HEK293 (cell line): ENCODE results near the gene SYCN.

ENCODE experiments used
- CTCF ChIA-PET: fragments of 350-600 bp; formaldehyde crosslinking; extraction: SDS; loops from one replicate; lab custom pipeline; 2021; ENCODE audit warnings: antibody characterized with exemption; lab: Yijun Ruan, JAX
- POLR2A ChIA-PET: fragments of 300-600 bp; formaldehyde crosslinking; extraction: SDS; loops from one replicate; lab custom pipeline; 2020; ENCODE audit warnings: antibody characterized with exemption, inconsistent platforms; lab: Yijun Ruan, JAX
- H3K27ac ChIP-seq: fragments of 200-500 bp; sonication (Bioruptor generic); 2 replicates; pipeline ENCODE4 v1.5.1; 2014; ENCODE audit warnings: low read depth, low read length, control low read depth, inconsistent platforms; ENCODE audit errors: extremely low read depth
- H3K36me3 ChIP-seq, 2 experiments: fragments of 200-500 bp in 1 of 2; sonication (Bioruptor generic) in 1 of 2; 1 replicate in 1 of 2; 2 replicates in 1 of 2; pipeline ENCODE4 v1.5.1; 2014 to 2017; ENCODE audit warnings: inconsistent platforms in 2 of 2, low read length in 2 of 2; ENCODE audit not compliant: control insufficient read depth in 2 of 2, insufficient read depth in 1 of 2
- H3K4me1 ChIP-seq: fragments of 200-500 bp; sonication (Bioruptor generic); 2 replicates; pipeline ENCODE4 v1.5.1; 2014; ENCODE audit warnings: mild to moderate bottlenecking, low read length, inconsistent platforms; ENCODE audit not compliant: control insufficient read depth, insufficient read depth
- H3K4me3 ChIP-seq: 2 replicates; pipeline ENCODE4 v1.5.1; 2011; ENCODE audit warnings: low read depth, mild to moderate bottlenecking, control low read depth, low read length, moderate library complexity
- H3K9me3 ChIP-seq: fragments of 200-500 bp; sonication (Bioruptor generic); 2 replicates; pipeline ENCODE4 v1.5.1; 2014; ENCODE audit warnings: low read depth, low read length, inconsistent platforms; ENCODE audit not compliant: control insufficient read depth, insufficient read depth
- PRDM10 ChIP-seq: fragments of 450-650 bp; formaldehyde crosslinking; IDR thresholded peaks from 2 replicates; pipeline ENCODE4 v1.5.1; 2016; ENCODE audit warnings: missing biosample characterization, missing genetic modification characterization
- REPIN1 ChIP-seq: fragments of 450-650 bp; formaldehyde crosslinking; IDR thresholded peaks from 2 replicates; pipeline ENCODE4 v1.5.1; 2017; ENCODE audit warnings: missing biosample characterization, missing genetic modification characterization, low read depth
- SCRT1 ChIP-seq: fragments of 450-650 bp; formaldehyde crosslinking; IDR thresholded peaks from 2 replicates; pipeline ENCODE4 v1.5.1; 2016; ENCODE audit warnings: missing biosample characterization, missing genetic modification characterization, borderline replicate concordance
- SCRT2 ChIP-seq: fragments of 450-650 bp; formaldehyde crosslinking; IDR thresholded peaks from 2 replicates; pipeline ENCODE4 v1.5.1; 2016; ENCODE audit warnings: missing biosample characterization, missing genetic modification characterization
- TCF7L2 ChIP-seq: IDR thresholded peaks from 2 replicates; pipeline ENCODE4 v1.6.1; 2011; ENCODE audit warnings: low read depth, mild to moderate bottlenecking, inconsistent platforms, low read length, moderate library complexity, borderline replicate concordance
- WT1 ChIP-seq: fragments of 450-650 bp; formaldehyde crosslinking; IDR thresholded peaks from 2 replicates; pipeline ENCODE4 v1.5.1; 2016; ENCODE audit warnings: missing biosample characterization, missing genetic modification characterization
- ZBTB17 ChIP-seq: fragments of 450-650 bp; formaldehyde crosslinking; IDR thresholded peaks from 2 replicates; pipeline ENCODE4 v1.5.1; 2016; ENCODE audit warnings: missing biosample characterization, missing genetic modification characterization
- ZBTB21 ChIP-seq: fragments of 450-650 bp; formaldehyde crosslinking; IDR thresholded peaks from 2 replicates; pipeline ENCODE4 v1.5.1; 2017; ENCODE audit warnings: missing biosample characterization, missing genetic modification characterization
- ZNF175 ChIP-seq: fragments of 450-650 bp; formaldehyde crosslinking; IDR thresholded peaks from 2 replicates; pipeline ENCODE4 v1.5.1; 2016; ENCODE audit warnings: missing biosample characterization, missing genetic modification characterization
- ZNF426 ChIP-seq: fragments of 450-650 bp; formaldehyde crosslinking; IDR thresholded peaks from 2 replicates; pipeline ENCODE4 v1.5.1; 2017; ENCODE audit warnings: missing biosample characterization, missing genetic modification characterization, mild to moderate bottlenecking, inconsistent platforms, moderate library complexity
- ZNF488 ChIP-seq: fragments of 450-650 bp; formaldehyde crosslinking; IDR thresholded peaks from 2 replicates; pipeline ENCODE4 v1.5.1; 2016; ENCODE audit warnings: missing biosample characterization, missing genetic modification characterization
- ZNF571 ChIP-seq: fragments of 450-650 bp; formaldehyde crosslinking; IDR thresholded peaks from 2 replicates; pipeline ENCODE4 v1.5.0; 2017; ENCODE audit warnings: missing biosample characterization, missing genetic modification characterization
- ZNF621 ChIP-seq: fragments of 450-650 bp; formaldehyde crosslinking; IDR thresholded peaks from 2 replicates; pipeline ENCODE4 v1.5.1; 2017; ENCODE audit warnings: missing biosample characterization, missing genetic modification characterization
- ZNF623 ChIP-seq: fragments of 450-650 bp; formaldehyde crosslinking; IDR thresholded peaks from 2 replicates; pipeline ENCODE4 v1.5.1; 2016; ENCODE audit warnings: missing biosample characterization, missing genetic modification characterization
- ZNF660 ChIP-seq: fragments of 450-650 bp; IDR thresholded peaks from 2 replicates; pipeline ENCODE4 v1.5.1; 2018; ENCODE audit warnings: missing biosample characterization, mild to moderate bottlenecking, missing genetic modification characterization
- ZNF707 ChIP-seq: fragments of 450-650 bp; formaldehyde crosslinking; IDR thresholded peaks from 2 replicates; pipeline ENCODE4 v1.5.1; 2016; ENCODE audit warnings: missing biosample characterization, missing genetic modification characterization
- ZSCAN18 ChIP-seq: fragments of 450-650 bp; formaldehyde crosslinking; IDR thresholded peaks from 2 replicates; pipeline ENCODE4 v1.5.1; 2016; ENCODE audit warnings: missing biosample characterization, missing genetic modification characterization
- TF ChIP-seq, protein P1 (sequence below): fragments of 450-650 bp; formaldehyde crosslinking; IDR thresholded peaks from 2 replicates; pipeline ENCODE4 v1.5.1; 2016; ENCODE audit warnings: missing biosample characterization, missing genetic modification characterization
- TF ChIP-seq, protein P2 (sequence below): fragments of 450-650 bp; formaldehyde crosslinking; IDR thresholded peaks from 2 replicates; pipeline ENCODE4 v1.5.1; 2016; ENCODE audit warnings: missing biosample characterization, missing genetic modification characterization
- TF ChIP-seq, protein P3 (sequence below): fragments of 450-650 bp; formaldehyde crosslinking; IDR thresholded peaks from 2 replicates; pipeline ENCODE4 v1.5.1; 2016; ENCODE audit warnings: missing biosample characterization, missing genetic modification characterization
- TF ChIP-seq, protein P4 (sequence below): fragments of 450-650 bp; formaldehyde crosslinking; IDR thresholded peaks from 2 replicates; pipeline ENCODE4 v1.5.1; 2016; ENCODE audit warnings: missing biosample characterization, missing genetic modification characterization

The SYCN gene

DNA sequence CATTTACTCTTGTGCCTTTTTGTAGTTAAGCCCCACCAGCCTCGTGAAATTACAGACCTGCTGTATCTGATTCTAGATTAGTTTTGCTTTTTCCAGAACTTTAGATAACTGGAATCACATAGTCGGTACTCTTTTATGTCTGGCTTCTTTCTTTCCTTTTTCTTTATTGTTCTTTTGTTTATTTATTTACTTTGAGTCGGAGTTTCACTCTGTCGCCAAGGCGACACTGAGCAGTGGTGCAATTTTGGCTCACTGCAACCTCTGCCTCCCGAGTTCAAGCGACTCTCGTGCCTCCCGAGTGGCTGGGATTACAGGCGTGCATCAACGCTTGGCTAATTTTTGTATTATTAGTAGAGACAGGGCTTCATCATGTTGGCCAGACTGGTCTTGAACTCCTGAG, 13.3 kb downstream of the SYCN start:
- POLR2A ChIA-PET: no interaction called here
- Histone ChIP-seq H3K4me1 (0 out of 2 replicates have a peak, but pooled peaks cover 4% of the 10 kb centered on the region), H3K36me3 (no peaks in the 10 kb centered on the region), H3K4me3 (no peak overlapping the region), H3K27ac (no peak overlapping the region), H3K9me3 (no peaks in the 10 kb centered on the region)
- CTCF ChIA-PET: interaction anchor here (1.5 to 2.0 kb wide), 2 partner anchors 21 to 69 kb away, joined by 9 to 12 read pairs; no protein-coding TSS in a partner anchor
- TF ChIP-seq ZBTB21 (tag by site-specific recombination): 0 out of 2 replicates have a peak, but pooled peaks have one; percentile 1
- peak; percentile 94 for TF ChIP-seq ZBTB17 (tag by site-specific recombination)
- peak; percentile 34; the same call in 1 of the 2 replicates for TF ChIP-seq TCF7L2
- no peak for TF ChIP-seq ZSCAN18

DNA sequence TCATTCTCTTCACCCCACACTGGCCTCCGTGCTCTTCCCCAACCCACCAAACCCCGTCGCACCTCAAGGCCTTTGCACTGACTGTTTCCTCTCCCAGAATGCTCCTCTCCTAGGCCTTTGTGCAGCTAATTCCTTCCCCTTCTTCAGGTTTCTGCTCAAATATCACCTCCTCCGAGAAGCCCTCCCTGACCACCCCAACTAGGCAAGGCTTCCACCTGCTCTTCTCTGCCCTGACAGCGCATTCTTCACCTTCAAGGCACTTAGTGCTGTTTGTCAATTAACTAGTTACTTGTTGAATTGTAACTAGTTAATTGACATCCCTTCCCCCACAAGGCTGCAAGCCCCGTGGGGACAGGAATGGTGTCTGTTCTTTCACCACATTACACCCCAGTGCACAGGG, 15.1 kb downstream of the SYCN start:
- POLR2A ChIA-PET: no interaction called here

DNA sequence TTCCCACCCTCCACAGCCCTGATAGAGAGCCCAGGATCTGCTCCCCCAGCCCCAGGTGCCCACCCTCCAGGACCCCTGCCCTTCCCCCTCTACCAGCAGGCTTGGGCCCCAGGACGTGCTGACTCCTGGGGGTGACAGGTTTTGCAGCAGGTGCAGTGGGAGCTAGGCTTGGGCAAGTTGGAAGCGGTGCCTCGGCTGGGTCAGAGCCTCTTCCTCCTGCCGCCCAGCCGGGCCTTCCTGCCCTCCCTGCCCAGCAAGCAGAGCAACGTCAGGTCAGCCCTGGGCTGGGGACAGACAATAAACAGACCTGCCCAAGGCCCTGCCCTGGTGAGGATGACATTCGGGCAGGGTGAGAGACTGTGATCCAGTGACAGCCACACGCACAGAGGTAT, 16.5 kb downstream of the SYCN start:
- TF ChIP-seq ZNF488 (tag by site-specific recombination) (no peak), ZNF175 (tag by site-specific recombination) (no peak), ZNF426 (tag by site-specific recombination) (no peak), REPIN1 (tag by site-specific recombination) (no peak), ZNF660 (no peak), ZNF621 (tag by site-specific recombination) (no peak), WT1 (no peak), PRDM10 (no peak)
- TF ChIP-seq, protein P1, sequence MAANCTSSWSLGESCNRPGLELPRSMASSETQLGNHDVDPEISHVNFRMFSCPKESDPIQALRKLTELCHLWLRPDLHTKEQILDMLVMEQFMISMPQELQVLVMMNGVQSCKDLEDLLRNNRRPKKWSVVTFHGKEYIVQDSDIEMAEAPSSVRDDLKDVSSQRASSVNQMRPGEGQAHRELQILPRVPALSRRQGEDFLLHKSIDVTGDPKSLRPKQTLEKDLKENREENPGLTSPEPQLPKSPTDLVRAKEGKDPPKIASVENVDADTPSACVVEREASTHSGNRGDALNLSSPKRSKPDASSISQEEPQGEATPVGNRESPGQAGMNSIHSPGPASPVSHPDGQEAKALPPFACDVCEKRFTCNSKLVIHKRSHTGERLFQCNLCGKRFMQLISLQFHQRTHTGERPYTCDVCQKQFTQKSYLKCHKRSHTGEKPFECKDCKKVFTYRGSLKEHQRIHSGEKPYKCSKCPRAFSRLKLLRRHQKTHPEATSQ: no peak
- TF ChIP-seq, protein P2, sequence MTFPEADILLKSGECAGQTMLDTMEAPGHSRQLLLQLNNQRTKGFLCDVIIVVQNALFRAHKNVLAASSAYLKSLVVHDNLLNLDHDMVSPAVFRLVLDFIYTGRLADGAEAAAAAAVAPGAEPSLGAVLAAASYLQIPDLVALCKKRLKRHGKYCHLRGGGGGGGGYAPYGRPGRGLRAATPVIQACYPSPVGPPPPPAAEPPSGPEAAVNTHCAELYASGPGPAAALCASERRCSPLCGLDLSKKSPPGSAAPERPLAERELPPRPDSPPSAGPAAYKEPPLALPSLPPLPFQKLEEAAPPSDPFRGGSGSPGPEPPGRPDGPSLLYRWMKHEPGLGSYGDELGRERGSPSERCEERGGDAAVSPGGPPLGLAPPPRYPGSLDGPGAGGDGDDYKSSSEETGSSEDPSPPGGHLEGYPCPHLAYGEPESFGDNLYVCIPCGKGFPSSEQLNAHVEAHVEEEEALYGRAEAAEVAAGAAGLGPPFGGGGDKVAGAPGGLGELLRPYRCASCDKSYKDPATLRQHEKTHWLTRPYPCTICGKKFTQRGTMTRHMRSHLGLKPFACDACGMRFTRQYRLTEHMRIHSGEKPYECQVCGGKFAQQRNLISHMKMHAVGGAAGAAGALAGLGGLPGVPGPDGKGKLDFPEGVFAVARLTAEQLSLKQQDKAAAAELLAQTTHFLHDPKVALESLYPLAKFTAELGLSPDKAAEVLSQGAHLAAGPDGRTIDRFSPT: no peak
- TF ChIP-seq, protein P3, sequence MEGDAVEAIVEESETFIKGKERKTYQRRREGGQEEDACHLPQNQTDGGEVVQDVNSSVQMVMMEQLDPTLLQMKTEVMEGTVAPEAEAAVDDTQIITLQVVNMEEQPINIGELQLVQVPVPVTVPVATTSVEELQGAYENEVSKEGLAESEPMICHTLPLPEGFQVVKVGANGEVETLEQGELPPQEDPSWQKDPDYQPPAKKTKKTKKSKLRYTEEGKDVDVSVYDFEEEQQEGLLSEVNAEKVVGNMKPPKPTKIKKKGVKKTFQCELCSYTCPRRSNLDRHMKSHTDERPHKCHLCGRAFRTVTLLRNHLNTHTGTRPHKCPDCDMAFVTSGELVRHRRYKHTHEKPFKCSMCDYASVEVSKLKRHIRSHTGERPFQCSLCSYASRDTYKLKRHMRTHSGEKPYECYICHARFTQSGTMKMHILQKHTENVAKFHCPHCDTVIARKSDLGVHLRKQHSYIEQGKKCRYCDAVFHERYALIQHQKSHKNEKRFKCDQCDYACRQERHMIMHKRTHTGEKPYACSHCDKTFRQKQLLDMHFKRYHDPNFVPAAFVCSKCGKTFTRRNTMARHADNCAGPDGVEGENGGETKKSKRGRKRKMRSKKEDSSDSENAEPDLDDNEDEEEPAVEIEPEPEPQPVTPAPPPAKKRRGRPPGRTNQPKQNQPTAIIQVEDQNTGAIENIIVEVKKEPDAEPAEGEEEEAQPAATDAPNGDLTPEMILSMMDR (tag by site-specific recombination): no peak
- TF ChIP-seq, all 188 proteins: peak for 0
- no peaks in the 10 kb centered on the region; the same call in 1 of the 2 replicates for H3K9me3 ChIP-seq
- POLR2A ChIA-PET: no interaction called here
- 0 out of 2 replicates have a peak overlapping the region, but pooled peaks have one; percentile 24 for H3K27ac ChIP-seq
- 0 out of 2 replicates have a peak, but pooled peaks cover 4% of the 10 kb centered on the region for H3K4me1 ChIP-seq
- no peak overlapping the region for H3K4me3 ChIP-seq
- no peaks in the 10 kb centered on the region; a peak in 1 of 3 replicates for H3K36me3 ChIP-seq
- CTCF ChIA-PET: interaction anchor here (0.6 to 3.2 kb wide), 26 partner anchors 8 to 670 kb away, joined by 3 to 39 read pairs (median 4); partner anchors contain the start of genes IFNL1, PAF1, PAK4 and SYCN

More for the DNA sequence above, 15.1 kb downstream of the SYCN start:
- Histone ChIP-seq H3K9me3 (no peaks in the 10 kb centered on the region), H3K27ac (no peak overlapping the region), H3K4me1 (0 out of 2 replicates have a peak, but pooled peaks cover 4% of the 10 kb centered on the region), H3K36me3 (no peaks in the 10 kb centered on the region; a peak in 1 of 3 replicates), H3K4me3 (no peak overlapping the region)
- TF ChIP-seq ZNF571 (no peak), SCRT2 (tag by site-specific recombination) (peak; percentile 54; the same call in 1 of the 2 replicates), SCRT1 (tag by site-specific recombination) (peak; percentile 25; the same call in 1 of the 2 replicates), ZNF623 (peak; percentile 38; the same call in 1 of the 2 replicates), ZNF707 (tag by site-specific recombination) (no peak)
- TF ChIP-seq, protein P4, sequence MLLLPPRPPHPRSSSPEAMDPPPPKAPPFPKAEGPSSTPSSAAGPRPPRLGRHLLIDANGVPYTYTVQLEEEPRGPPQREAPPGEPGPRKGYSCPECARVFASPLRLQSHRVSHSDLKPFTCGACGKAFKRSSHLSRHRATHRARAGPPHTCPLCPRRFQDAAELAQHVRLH (tag by site-specific recombination): peak; percentile 71; the same call in 1 of the 2 replicates
- CTCF ChIA-PET: interaction anchor here (0.5 to 3.2 kb wide), 8 partner anchors 18 to 149 kb away, joined by 3 to 39 read pairs (median 4); no protein-coding TSS in a partner anchor
